ENCODE measurements around the gene SLC29A3.
A peak's percentile ranks its signal among the peaks of the same experiment; 100 is the strongest.

The SLC29A3 gene

DNA sequence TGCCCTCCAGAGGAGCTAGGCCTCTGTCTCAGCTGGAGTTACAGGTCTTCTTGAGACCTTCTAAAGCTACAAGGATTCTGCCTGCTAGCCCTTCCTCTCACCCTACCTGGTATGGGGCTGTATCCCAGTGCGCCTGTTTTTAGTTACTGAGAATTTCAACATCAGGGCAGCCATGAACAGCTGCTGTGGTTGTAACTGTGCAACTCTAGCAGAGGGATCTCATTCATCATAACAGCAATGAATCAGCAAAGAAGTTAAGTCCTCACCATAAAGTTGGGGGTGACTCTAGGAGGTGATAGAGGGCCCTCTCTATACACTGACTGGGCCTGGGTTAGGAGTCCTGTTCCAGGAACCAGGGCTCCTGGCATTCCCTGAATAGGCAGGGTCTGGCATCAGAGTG lies 63.7 kb downstream of the SLC29A3 start:
- TF ChIP-seq, protein P1, sequence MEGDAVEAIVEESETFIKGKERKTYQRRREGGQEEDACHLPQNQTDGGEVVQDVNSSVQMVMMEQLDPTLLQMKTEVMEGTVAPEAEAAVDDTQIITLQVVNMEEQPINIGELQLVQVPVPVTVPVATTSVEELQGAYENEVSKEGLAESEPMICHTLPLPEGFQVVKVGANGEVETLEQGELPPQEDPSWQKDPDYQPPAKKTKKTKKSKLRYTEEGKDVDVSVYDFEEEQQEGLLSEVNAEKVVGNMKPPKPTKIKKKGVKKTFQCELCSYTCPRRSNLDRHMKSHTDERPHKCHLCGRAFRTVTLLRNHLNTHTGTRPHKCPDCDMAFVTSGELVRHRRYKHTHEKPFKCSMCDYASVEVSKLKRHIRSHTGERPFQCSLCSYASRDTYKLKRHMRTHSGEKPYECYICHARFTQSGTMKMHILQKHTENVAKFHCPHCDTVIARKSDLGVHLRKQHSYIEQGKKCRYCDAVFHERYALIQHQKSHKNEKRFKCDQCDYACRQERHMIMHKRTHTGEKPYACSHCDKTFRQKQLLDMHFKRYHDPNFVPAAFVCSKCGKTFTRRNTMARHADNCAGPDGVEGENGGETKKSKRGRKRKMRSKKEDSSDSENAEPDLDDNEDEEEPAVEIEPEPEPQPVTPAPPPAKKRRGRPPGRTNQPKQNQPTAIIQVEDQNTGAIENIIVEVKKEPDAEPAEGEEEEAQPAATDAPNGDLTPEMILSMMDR (IDR thresholded peaks at IDR 0.05; ENCODE audit: extremely low read depth, missing control alignments): no peak
- no peak for DNase-seq (ENCODE audit: low spot score)

DNA sequence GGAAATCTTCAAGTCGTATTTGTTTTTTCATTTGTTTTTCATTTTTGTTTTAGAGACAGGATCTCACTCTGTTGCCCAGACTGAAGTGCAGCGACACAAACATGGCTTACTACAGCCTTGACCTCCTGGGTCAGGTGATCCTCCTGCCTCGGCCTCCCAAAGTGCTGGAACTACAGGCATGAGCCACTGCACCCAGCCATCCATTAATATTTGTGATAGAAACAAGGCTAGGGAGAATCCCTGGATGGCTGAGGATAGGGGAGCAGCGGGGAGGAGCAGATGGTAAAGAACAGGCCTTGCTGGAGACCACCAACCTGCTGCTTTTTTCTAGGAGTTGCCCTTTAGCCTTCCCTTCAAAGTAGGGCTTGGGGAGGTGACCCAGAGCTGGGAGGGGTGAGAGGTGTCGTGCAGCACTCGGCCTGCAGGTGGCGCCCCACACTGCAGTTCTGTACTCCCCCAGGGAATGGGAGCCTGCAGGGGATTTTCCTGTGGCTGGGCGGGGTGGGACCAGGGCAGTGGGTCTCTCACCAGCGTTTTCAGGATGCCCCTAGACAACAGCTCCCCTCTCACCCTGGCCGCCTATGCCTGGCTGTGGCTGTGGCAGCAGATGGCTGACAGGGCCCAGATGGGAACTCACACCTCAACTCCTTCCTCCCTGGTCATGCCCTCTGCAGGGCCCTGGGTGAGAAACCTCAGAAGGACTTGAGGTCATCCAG lies 65.1 kb downstream of the SLC29A3 start:
- TF ChIP-seq, protein P1 (IDR thresholded peaks at IDR 0.05; ENCODE audit: extremely low read depth, missing control alignments): peak; percentile 95
- peak; percentile 82 for DNase-seq (ENCODE audit: low spot score)

DNA sequence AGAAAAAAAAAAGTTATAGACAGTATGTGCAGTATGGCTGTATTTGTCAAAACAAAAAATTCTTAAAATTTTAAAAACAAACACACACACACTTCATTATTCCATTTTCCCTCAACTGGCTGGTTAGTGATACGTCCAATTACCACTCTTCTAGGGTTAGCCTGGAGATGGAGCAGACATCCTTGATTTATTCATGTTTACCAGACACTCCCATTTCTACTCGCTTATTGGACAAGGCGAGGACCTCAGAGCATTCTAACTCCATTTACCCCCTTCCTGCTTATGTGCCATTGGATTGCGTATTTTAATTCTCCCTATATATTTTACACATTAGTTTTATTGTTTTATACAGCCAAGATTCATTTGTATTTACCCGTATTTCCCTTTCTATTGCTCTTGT lies 69.1 kb downstream of the SLC29A3 start:
- TF ChIP-seq, protein P1 (IDR thresholded peaks at IDR 0.05; ENCODE audit: extremely low read depth, missing control alignments): no peak
- no peak for DNase-seq (ENCODE audit: low spot score)

DNA sequence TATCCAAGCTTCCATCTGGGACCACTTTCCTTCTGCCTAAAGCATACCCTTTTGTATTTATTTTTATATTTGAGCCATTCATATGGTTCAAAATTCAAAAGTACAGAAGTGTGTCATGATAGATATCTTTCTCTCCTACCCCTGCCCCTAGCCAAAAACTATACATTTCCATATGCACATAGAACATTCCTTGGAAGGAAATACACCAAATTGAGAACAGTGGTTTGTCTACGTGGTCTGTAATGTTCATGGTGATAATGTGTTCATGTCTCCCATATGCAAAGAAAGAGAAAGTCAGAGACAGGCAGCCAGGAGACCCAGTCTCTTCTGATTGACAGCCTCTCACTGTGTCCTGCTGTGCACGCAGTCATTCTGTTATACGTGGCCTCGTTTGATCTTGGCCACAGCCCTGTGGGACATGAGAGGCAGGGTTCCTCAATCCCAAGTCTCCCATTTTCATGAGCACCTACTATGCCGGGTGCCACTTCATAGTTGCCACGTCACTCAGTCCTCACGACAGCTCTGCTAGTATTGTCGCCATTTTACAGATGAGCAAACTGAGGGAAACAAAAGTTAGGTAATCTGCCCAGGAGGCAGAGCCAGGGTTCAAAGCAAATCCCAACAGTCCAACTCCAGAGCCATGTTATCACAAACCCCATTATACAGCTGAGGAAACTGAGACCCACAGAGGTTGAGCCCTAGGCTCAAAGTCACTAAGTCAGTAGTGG lies 69.7 kb downstream of the SLC29A3 start:
- no peak for DNase-seq (ENCODE audit: low spot score)
- TF ChIP-seq, protein P1 (IDR thresholded peaks at IDR 0.05; ENCODE audit: extremely low read depth, missing control alignments): no peak

DNA sequence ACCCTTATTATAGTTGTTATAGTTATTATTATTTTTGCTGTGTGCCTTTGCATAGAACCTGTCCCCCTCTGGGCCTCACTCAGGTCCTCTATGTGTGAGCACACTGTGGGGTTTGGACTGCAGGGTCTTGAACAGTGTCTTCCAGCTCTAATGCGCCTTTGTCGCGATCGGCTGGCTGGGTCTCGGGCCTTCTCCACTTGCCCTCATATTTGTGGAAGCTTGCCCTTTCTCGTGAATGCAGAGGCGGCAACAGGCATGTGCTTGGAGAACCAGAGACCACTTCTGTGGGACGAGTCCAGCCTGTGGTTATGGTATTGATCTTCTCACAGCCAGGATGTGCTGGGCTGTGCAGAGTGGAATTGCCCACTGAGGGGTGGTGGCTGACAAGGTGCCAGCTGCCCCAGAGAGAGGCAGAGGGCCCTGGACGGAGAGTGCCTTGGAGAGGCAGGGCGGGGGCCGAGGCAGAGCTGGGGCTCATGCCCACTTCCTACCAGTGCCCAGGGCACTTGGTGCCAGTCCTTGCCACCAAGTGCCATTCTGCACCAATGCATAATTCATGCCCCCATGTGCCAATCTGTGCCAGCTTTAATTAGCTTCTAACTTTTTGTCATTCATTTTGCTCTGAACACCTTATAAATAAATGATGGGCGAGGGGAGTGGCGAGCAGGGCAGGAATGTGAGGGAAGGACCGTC lies 70.9 kb downstream of the SLC29A3 start:
- DNase-seq (ENCODE audit: low spot score): no peak
- TF ChIP-seq, protein P1 (IDR thresholded peaks at IDR 0.05; ENCODE audit: extremely low read depth, missing control alignments): no peak

DNA sequence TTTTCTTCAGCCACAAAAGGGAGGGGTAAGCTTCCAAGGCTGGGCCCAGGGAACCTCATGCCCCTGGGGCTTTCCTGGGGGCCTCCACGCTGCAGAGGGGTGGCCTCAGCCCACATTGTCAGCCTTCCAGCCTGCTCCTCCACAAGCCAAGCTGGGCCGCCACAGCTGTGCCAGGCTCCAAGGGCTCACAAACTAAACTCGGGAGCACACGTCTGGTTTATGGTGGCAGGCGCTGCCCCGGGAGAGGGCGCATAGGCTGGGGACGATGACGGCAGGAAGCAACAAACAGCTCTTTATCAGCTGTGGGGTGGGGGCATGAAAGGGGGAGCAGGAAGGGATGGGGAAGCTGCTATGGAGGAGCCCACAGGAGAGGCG lies 71.4 kb downstream of the SLC29A3 start:
- DNase-seq (ENCODE audit: low spot score): no peak
- TF ChIP-seq, protein P1 (IDR thresholded peaks at IDR 0.05; ENCODE audit: extremely low read depth, missing control alignments): no peak

Measured in GM20000 (cell line).